H1 (cell line): ENCODE data around the gene CACNA1G. TPM values are rescaled to one million over a fixed set of nuclear protein-coding genes. Genes with fewer than 3 reads are reported as not detected.
A peak's percentile ranks its signal among the peaks of the same experiment; 100 is the strongest.

Experiments
- BCL11A ChIP-seq, 2 experiments: IDR thresholded peaks; one replicate each; pipeline ENCODE4 v1.6.1; 2011; ENCODE audit warnings: low read depth in 2 of 2, low read length in 2 of 2, mild to moderate bottlenecking in 2 of 2
- CBX8 ChIP-seq: fragments of 300-800, 300-1000 bp; sonication (generic); IDR thresholded peaks from 2 replicates; pipeline ENCODE4 v1.7.1; 2016; ENCODE audit warnings: low read depth, low read length, borderline replicate concordance
- CHD2 ChIP-seq: IDR thresholded peaks from 2 replicates; pipeline ENCODE4 v1.6.1; 2012; ENCODE audit warnings: low read length, improper control_type of control experiment
- EGR1 ChIP-seq: IDR thresholded peaks from 2 replicates; pipeline ENCODE4 v1.6.1; 2011; ENCODE audit warnings: low read depth, low read length, borderline replicate concordance
- FOSL1 ChIP-seq: IDR thresholded peaks from 2 replicates; pipeline ENCODE4 v1.6.1; 2011; ENCODE audit warnings: mild to moderate bottlenecking, low read depth, low read length, moderate library complexity; ENCODE audit not compliant: insufficient read depth
- JUND ChIP-seq: IDR thresholded peaks from 2 replicates; pipeline ENCODE4 v1.6.1; 2011; ENCODE audit warnings: mild to moderate bottlenecking, improper control_type of control experiment, low read length
- KDM4A ChIP-seq: IDR thresholded peaks from one replicate; pipeline ENCODE4 v1.7.1; 2012; ENCODE audit warnings: low read depth, mild to moderate bottlenecking, moderate library complexity, low read length, inconsistent platforms; ENCODE audit not compliant: severe bottlenecking
- PHF8 ChIP-seq: fragments of 200-600 bp; sonication (generic); conservative IDR thresholded peaks from 2 replicates; pipeline ENCODE4 v1.7.1; 2012; ENCODE audit warnings: low read depth, mild to moderate bottlenecking, inconsistent platforms, low read length, moderate library complexity
- POLR2A ChIP-seq, 2 experiments: IDR thresholded peaks; 1 replicate in 1 of 2; 2 replicates in 1 of 2; pipeline ENCODE4 v1.6.1; 2011; ENCODE audit warnings: low read depth in 2 of 2, low read length in 2 of 2, mild to moderate bottlenecking in 2 of 2; ENCODE audit errors: control extremely low read depth in 1 of 2
- RXRA ChIP-seq: IDR thresholded peaks from 2 replicates; pipeline ENCODE4 v1.6.1; 2011; ENCODE audit warnings: low read depth, mild to moderate bottlenecking, low read length, moderate library complexity; ENCODE audit not compliant: insufficient read depth
- SIN3A ChIP-seq, 2 experiments: IDR thresholded peaks in 1 of 2; conservative IDR thresholded peaks in 1 of 2; 2 replicates each; pipeline ENCODE4 v1.6.1; 2011 to 2012; ENCODE audit warnings: low read length in 2 of 2, improper control_type of control experiment in 1 of 2, low read depth in 1 of 2, mild to moderate bottlenecking in 1 of 2
- SP1 ChIP-seq: IDR thresholded peaks from 2 replicates; pipeline ENCODE4 v1.6.1; 2011; ENCODE audit warnings: low read depth, low read length
- SP4 ChIP-seq: IDR thresholded peaks from 2 replicates; pipeline ENCODE4 v1.6.1; 2012; ENCODE audit warnings: low read length, inconsistent platforms
- SUZ12 ChIP-seq: fragments of 200-600 bp; sonication (generic); IDR thresholded peaks from 2 replicates; pipeline ENCODE4 v1.6.1; 2012; ENCODE audit warnings: mild to moderate bottlenecking, inconsistent platforms, low read length, moderate library complexity, mixed read lengths
- TAF1 ChIP-seq: IDR thresholded peaks from 2 replicates; pipeline ENCODE4 v1.6.1; 2011; ENCODE audit warnings: mild to moderate bottlenecking, low read depth, low read length
- USF2 ChIP-seq: IDR thresholded peaks from 2 replicates; pipeline ENCODE4 v1.6.1; 2011; ENCODE audit warnings: low read length, improper control_type of control experiment
- polyA plus RNA-seq, 7 experiments: library from polyadenylated mRNA; depleted of rRNA in 3 of 7; stranded (reverse) in 5 of 7; unstranded in 2 of 7; fragments of >200 nt in 5 of 7; fragments of 200-250 nt in 2 of 7; gene quantifications; 1 replicate in 5 of 7; 2 replicates in 1 of 7; 4 replicates in 1 of 7; pipeline versions ENCODE4 v1.2.1 to v1.2.3, GENCODE V29; 2011 to 2013; ENCODE audit warnings: missing spikeins in 2 of 7, mixed read lengths in 2 of 7
- total RNA-seq: library from RNA; stranded (reverse); fragmentation: NEBNext Ultra II Directional; extraction: Animal tissue kit (Norgen Biotek cat#: 25700); gene quantifications from 2 replicates; pipeline ENCODE4 v1.2.1, GENCODE V29; 2021
- TF ChIP-seq, protein P1 (sequence below), 3 experiments: IDR thresholded peaks; 1 replicate in 2 of 3; 2 replicates in 1 of 3; pipeline versions ENCODE4 v1.5.1 to v1.6.1; 2011; ENCODE audit warnings: low read length in 3 of 3, mild to moderate bottlenecking in 3 of 3, inconsistent platforms in 2 of 3, low read depth in 1 of 3, moderate library complexity in 1 of 3; ENCODE audit not compliant: insufficient read depth in 1 of 3; ENCODE audit errors: control extremely low read depth in 1 of 3
- TF ChIP-seq, protein P2 (sequence below): IDR thresholded peaks from 2 replicates; pipeline ENCODE4 v1.6.1; 2012; ENCODE audit warnings: low read length, inconsistent platforms

The CACNA1G gene
- total and polyA plus RNA-seq, 2 of the 8 experiments (the other 6 are each of a cell fraction or from before 2014, with no cell fraction given), result 2.9 to 4.9 TPM

- TF ChIP-seq, protein P1, sequence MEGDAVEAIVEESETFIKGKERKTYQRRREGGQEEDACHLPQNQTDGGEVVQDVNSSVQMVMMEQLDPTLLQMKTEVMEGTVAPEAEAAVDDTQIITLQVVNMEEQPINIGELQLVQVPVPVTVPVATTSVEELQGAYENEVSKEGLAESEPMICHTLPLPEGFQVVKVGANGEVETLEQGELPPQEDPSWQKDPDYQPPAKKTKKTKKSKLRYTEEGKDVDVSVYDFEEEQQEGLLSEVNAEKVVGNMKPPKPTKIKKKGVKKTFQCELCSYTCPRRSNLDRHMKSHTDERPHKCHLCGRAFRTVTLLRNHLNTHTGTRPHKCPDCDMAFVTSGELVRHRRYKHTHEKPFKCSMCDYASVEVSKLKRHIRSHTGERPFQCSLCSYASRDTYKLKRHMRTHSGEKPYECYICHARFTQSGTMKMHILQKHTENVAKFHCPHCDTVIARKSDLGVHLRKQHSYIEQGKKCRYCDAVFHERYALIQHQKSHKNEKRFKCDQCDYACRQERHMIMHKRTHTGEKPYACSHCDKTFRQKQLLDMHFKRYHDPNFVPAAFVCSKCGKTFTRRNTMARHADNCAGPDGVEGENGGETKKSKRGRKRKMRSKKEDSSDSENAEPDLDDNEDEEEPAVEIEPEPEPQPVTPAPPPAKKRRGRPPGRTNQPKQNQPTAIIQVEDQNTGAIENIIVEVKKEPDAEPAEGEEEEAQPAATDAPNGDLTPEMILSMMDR (IDR thresholded peaks at IDR 0.05; ENCODE audit: control extremely low read depth in 1 of 3, insufficient read depth in 1 of 3, low read depth in 1 of 3, low read length in 3 of 3), result peak in 1 of 3 experiments; percentile 2; a peak in 1 of 4 replicates
- TF ChIP-seq SP1 (peak; percentile 54; the same call in 1 of the 2 replicates), USF2 (no peak), JUND (no peak), RXRA (no peak), FOSL1 (no peak), PHF8 (peak; percentile 7; the same call in 1 of the 2 replicates), EGR1 (peak; percentile 27; the same call in 1 of the 2 replicates), SUZ12 (peak; percentile 22; the same call in 1 of the 2 replicates), SIN3A (conservative IDR thresholded peaks at IDR 0.05 in 1 of 2, IDR thresholded peaks at IDR 0.05 in 1 of 2; ENCODE audit: low read depth in 1 of 2, low read length in 2 of 2) (peak; percentile 69 to 91; a peak in 3 of 4 replicates), CHD2 (no peak), TAF1 (no peak), BCL11A (IDR thresholded peaks at IDR 0.05; ENCODE audit: low read depth in 2 of 2, low read length in 2 of 2) (no peak), POLR2A (IDR thresholded peaks at IDR 0.05; ENCODE audit: control extremely low read depth in 1 of 2, low read depth in 2 of 2, low read length in 2 of 2) (no peak), KDM4A (peak; percentile 83), CBX8 (no peak), SP4 (no peak)
- TF ChIP-seq, protein P2, sequence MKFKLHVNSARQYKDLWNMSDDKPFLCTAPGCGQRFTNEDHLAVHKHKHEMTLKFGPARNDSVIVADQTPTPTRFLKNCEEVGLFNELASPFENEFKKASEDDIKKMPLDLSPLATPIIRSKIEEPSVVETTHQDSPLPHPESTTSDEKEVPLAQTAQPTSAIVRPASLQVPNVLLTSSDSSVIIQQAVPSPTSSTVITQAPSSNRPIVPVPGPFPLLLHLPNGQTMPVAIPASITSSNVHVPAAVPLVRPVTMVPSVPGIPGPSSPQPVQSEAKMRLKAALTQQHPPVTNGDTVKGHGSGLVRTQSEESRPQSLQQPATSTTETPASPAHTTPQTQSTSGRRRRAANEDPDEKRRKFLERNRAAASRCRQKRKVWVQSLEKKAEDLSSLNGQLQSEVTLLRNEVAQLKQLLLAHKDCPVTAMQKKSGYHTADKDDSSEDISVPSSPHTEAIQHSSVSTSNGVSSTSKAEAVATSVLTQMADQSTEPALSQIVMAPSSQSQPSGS, result 0 out of 2 replicates have a peak, but pooled peaks have one; percentile 33
These were observed 28.0 kb upstream of the CACNA1G start, which contains the start of gene EPN3 (continued) for GRCh38 chr17:50532452-50533024.
